GM12892 (cell line): Measurements from ENCODE around the gene TMCC1.

ENCODE experiments used
- POLR2A ChIP-seq: IDR thresholded peaks from 2 replicates; pipeline ENCODE4 v1.6.1; 2011; ENCODE audit warnings: low read depth, low read length, control low read depth
- TAF1 ChIP-seq: IDR thresholded peaks from 2 replicates; pipeline ENCODE4 v1.6.1; 2011; ENCODE audit warnings: low read depth, mild to moderate bottlenecking, control low read depth, low read length, borderline replicate concordance

GRCh38 chr3:129622226-129622874 is 271.2 kb downstream of the TMCC1 start:
- TF ChIP-seq POLR2A (no peak), TAF1 (no peak)
